ENCODE measurements around the gene BPIFB6.

The BPIFB6 gene

DNA sequence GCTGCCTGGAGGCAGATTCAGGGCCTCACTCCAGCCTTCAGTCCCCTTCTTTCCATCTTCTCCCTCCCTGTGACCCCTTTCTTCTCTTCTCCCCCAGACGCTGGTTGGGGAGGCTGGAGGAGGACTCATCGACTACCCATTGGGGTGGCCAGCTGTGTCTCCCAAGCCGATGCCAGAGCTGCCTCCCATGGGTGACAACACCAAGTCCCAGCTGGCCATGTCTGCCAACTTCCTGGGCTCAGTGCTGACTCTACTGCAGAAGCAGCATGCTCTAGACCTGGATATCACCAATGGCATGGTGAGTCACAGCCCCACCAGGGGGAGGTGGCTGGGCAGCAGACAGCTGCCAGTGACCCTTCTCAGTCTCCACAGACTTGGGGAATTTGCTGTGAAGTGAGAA, 60.9 kb downstream of the BPIFB6 start:
- no peak for DNase-seq

DNA sequence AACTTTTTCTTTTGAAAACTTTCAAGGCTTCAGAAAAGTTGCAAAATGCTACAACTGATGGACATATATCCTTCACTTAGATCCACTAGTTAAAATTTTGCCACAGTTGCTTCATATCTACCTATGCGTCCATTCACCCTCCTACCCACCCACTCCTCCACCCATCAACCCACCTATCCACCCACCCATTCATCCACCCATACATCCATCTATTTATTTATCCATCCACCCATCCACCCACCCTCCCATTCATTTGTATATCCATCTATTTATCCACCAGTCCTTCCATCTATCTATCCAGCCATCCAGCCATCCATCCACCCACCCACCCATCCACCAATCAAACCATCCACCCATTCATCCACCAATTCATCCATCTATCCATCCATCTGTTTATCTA, 61.6 kb downstream of the BPIFB6 start:
- no peak for DNase-seq

DNA sequence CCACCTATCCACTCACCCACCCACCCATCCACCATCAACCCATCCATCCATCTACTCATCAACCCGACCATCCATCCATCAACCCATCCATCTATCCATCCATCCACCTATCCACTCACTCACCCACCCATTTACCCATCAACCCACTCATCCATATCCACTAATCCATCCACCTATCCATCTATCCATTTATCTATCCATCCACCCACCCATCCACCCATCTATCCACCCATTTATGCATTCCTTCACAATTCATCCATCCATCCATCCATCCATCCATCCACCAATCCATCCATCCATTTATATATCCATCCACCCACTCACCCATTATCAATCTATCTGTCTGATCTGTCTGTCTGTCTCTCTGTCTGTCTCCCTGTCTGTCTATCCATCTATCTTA, 62.1 kb downstream of the BPIFB6 start:
- no peak for DNase-seq
